ENCODE data around the gene WIPI1. TPM values are rescaled to one million over a fixed set of nuclear protein-coding genes. Genes with fewer than 3 reads are reported as not detected.

WIPI1 gene
- total RNA-seq, 3 donors from 2014 or later (not counting 1 experiment from before 2014, with no cell fraction given), result 29.0 to 41.4 (median 32.0) TPM

GRCh38 chr17:68381076-68381900, 76.0 kb downstream of the WIPI1 start:
- H3K4me1 Mint-ChIP-seq, result peaks cover 20 to 29% of the 10 kb centered on the region in 2 donors
- H3K27me3 ChIP-seq (ENCODE audit: control insufficient read depth, insufficient read depth, low read length), result no peaks in the 10 kb centered on the region
- no peaks in the 10 kb centered on the region for H3K9me3 ChIP-seq (ENCODE audit: control insufficient read depth, insufficient read depth, low read length)
- WGBS (ENCODE audit: insufficient coverage), result 77% methylated on average over 13 of the region's 15 CpGs
- no peak overlapping the region for H3K4me3 Mint-ChIP-seq
- H3K36me3 ChIP-seq (ENCODE audit: control insufficient read depth, insufficient read depth, low read length), result no peaks in the 10 kb centered on the region
- no peak overlapping the region for H3K27ac Mint-ChIP-seq
- TF ChIP-seq CTCF (IDR thresholded peaks at IDR 0.05), result no peak
- no peaks in the 10 kb centered on the region for H3K9me3 Mint-ChIP-seq
- DNase-seq (no peak), ATAC-seq (no peak)
- no peaks in the 10 kb centered on the region for H3K27me3 Mint-ChIP-seq (ENCODE audit: low read depth in 2 of 2)
- H3K4me1 ChIP-seq (ENCODE audit: control insufficient read depth, insufficient read depth, low read length), result peaks cover 17% of the 10 kb centered on the region
- intact Hi-C loops (cut with micrococcal nuclease), result no loop called here
- no peak overlapping the region for H3K4me3 ChIP-seq (ENCODE audit: low read length)
- no peak overlapping the region for H3K27ac ChIP-seq (ENCODE audit: low read length)
- no peaks in the 10 kb centered on the region for H3K36me3 Mint-ChIP-seq

GRCh38 chr17:68379692-68380677, 77.3 kb downstream of the WIPI1 start:
- Histone ChIP-seq H3K27ac (ENCODE audit: low read length) (no peak overlapping the region), H3K27me3 (ENCODE audit: control insufficient read depth, insufficient read depth, low read length) (no peaks in the 10 kb centered on the region), H3K36me3 (ENCODE audit: control insufficient read depth, insufficient read depth, low read length) (no peaks in the 10 kb centered on the region), H3K4me1 (ENCODE audit: control insufficient read depth, insufficient read depth, low read length) (peaks cover 14% of the 10 kb centered on the region), H3K9me3 (ENCODE audit: control insufficient read depth, insufficient read depth, low read length) (no peaks in the 10 kb centered on the region), H3K4me3 (ENCODE audit: low read length) (no peak overlapping the region)
- H3K27me3 Mint-ChIP-seq (ENCODE audit: low read depth in 2 of 2), result no peaks in the 10 kb centered on the region
- DNase-seq (no peak), ATAC-seq (no peak)
- peaks cover 18 to 26% of the 10 kb centered on the region in 2 donors for H3K4me1 Mint-ChIP-seq
- no peaks in the 10 kb centered on the region for H3K36me3 Mint-ChIP-seq
- WGBS (ENCODE audit: insufficient coverage), result 92% methylated on average over 10 of the region's 11 CpGs
- H3K4me3 Mint-ChIP-seq, result no peak overlapping the region
- intact Hi-C loops (cut with micrococcal nuclease), result no loop called here
- no peak for TF ChIP-seq CTCF (IDR thresholded peaks at IDR 0.05)
- no peaks in the 10 kb centered on the region for H3K9me3 Mint-ChIP-seq
- H3K27ac Mint-ChIP-seq, result no peak overlapping the region

GRCh38 chr17:68379177-68379510, 78.2 kb downstream of the WIPI1 start:
- Mint-ChIP-seq H3K36me3 (no peaks in the 10 kb centered on the region), H3K4me3 (no peak overlapping the region), H3K9me3 (no peaks in the 10 kb centered on the region), H3K27ac (no peak overlapping the region), H3K4me1 (peaks cover 9 to 17% of the 10 kb centered on the region in 2 donors), H3K27me3 (ENCODE audit: low read depth in 2 of 2) (no peaks in the 10 kb centered on the region)
- DNase-seq (no peak), ATAC-seq (no peak)
- TF ChIP-seq CTCF (IDR thresholded peaks at IDR 0.05), result no peak
- WGBS (ENCODE audit: insufficient coverage), result 100% methylated on average over 3 of the region's 3 CpGs
- H3K4me3 ChIP-seq (ENCODE audit: low read length), result no peak overlapping the region
- H3K9me3 ChIP-seq (ENCODE audit: control insufficient read depth, insufficient read depth, low read length), result no peaks in the 10 kb centered on the region
- intact Hi-C loops (cut with micrococcal nuclease), result no loop called here
- H3K4me1 ChIP-seq (ENCODE audit: control insufficient read depth, insufficient read depth, low read length), result peaks cover 11% of the 10 kb centered on the region
- no peaks in the 10 kb centered on the region for H3K27me3 ChIP-seq (ENCODE audit: control insufficient read depth, insufficient read depth, low read length)
- no peaks in the 10 kb centered on the region for H3K36me3 ChIP-seq (ENCODE audit: control insufficient read depth, insufficient read depth, low read length)
- H3K27ac ChIP-seq (ENCODE audit: low read length), result no peak overlapping the region
